OCI-M2 (cell line): Measurements from ENCODE around the gene CTNS.
A peak's percentile ranks its signal among the peaks of the same experiment; 100 is the strongest.

Source experiments
- DNase-seq: peaks from one replicate; lab custom pipeline; 2025; ENCODE audit not compliant: unreplicated experiment; lab: John Stamatoyannopoulos, UW

Gene CTNS

DNA sequence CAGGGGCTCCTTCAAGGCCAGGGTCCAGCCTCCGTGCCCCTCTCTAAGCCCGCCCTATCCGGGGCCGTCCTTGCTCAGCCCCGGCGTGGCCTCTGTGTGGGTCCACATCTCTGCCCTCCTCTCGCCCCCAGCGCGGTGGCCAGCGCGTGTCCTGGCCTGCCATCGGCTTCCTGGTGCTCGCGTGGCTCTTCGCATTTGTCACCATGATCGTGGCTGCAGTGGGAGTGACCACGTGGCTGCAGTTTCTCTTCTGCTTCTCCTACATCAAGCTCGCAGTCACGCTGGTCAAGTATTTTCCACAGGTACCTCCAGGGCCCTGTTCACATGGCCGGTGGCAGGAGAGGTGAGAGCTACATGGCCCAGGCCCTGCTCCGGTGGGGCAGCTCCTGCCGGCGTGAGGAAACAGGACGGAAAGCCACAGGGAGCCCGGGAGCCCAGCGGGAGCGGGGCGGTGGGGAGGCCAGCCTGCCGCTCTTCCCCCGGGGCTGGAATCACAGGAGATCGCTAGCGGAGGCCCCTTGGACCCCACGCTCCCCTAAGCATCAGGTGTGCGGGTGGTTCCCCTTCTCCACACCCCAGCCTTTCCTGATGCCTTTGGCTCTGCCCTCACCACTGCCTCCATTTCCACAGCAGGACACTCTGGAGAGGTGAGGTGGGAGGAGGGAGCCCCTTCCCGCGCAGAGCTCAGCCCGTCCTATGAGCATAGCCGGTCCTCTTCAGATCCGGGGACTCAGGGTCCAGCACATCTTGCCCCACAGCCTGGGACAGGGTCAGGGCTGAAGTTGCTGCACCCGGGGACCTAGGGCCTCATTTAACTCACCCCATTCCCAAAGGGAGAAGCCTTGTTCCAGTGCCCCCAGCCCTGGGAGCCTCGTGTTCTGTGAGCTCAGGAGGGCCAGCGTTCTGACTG lies 21.6 kb downstream of the CTNS start:
- DNase-seq, result no peak

DNA sequence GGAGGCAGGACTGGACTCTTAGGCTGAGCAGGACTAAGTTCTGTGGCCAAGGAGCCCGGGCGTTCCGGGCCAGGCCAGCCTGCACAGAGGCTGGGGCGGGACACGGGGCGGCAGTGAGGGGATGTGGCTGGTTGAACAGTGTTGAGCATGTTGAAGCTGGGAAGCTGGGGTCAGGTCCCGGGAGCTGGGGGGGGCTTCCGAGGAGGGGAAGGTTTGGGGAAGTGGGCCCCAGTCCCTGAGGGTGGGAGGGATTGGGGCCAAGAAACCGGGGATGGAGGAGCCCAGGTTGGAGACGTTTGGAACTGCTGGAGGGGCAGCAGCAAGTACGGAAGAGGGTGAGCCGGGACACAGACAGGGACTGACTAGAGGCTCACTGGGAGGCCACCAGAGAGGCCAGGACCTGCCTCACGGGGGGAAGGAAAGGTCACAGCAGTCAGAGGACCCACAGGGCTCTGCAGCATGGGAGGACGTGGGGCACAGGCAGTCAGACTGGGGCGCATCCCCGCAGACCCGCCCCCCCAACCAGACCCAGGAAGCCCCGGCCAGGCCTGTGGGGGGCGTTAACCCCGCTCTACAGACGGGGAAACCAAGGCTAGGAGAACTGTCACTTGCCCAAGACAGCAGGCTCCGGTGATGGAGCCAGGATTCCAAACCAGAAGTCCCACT lies 22.4 kb downstream of the CTNS start:
- no peak for DNase-seq

DNA sequence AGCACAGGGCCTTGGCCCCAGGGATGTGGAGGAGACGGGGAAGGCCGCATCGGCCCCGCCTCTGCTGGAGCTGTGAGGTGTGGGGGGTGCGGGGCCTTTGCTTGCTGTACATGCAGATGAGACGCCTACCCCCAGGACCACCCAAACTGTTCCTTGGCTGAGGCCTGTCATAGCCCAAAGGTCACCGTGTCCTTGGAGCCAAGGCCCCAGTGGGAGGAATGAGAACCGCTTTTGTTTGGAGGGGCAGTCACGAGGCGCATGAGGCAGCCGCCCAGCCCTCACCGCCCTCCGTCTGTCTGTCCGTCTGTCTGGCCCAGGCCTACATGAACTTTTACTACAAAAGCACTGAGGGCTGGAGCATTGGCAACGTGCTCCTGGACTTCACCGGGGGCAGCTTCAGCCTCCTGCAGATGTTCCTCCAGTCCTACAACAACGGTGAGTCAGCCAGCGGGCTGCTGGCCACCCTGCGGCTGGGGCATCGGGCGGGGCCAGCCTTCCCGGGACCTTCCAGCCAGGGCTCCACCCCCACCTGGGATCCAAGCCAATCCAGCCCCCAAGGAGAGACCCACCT lies 23.1 kb downstream of the CTNS start:
- no peak for DNase-seq

DNA sequence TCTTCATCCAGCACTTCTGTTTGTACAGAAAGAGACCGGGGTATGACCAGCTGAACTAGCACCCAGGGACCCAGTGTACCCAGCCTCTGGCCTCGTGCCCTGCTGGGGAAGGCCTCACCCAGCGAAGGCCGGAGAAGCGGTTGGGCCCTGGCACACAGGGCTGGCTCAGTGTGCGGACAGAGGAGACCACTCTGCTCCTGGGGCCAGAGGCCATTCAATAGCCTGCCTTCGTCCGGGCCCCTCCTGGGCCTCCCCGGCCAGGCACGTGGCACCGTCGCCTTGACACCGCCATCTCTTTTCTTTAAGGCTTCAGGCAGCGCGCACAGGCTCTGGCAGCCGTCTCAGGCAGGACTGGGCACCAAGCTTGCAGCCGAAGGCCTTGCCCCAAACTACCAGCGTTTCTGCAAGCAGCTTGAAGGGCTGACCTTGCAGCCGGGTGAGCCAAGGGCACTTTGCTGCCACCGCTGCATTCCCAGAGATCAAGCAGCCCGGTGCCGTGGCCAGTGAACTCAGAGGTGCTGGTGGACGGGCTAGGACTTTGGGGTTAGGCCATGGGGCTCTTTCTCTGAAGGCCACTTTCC lies 23.8 kb downstream of the CTNS start:
- DNase-seq, result no peak

DNA sequence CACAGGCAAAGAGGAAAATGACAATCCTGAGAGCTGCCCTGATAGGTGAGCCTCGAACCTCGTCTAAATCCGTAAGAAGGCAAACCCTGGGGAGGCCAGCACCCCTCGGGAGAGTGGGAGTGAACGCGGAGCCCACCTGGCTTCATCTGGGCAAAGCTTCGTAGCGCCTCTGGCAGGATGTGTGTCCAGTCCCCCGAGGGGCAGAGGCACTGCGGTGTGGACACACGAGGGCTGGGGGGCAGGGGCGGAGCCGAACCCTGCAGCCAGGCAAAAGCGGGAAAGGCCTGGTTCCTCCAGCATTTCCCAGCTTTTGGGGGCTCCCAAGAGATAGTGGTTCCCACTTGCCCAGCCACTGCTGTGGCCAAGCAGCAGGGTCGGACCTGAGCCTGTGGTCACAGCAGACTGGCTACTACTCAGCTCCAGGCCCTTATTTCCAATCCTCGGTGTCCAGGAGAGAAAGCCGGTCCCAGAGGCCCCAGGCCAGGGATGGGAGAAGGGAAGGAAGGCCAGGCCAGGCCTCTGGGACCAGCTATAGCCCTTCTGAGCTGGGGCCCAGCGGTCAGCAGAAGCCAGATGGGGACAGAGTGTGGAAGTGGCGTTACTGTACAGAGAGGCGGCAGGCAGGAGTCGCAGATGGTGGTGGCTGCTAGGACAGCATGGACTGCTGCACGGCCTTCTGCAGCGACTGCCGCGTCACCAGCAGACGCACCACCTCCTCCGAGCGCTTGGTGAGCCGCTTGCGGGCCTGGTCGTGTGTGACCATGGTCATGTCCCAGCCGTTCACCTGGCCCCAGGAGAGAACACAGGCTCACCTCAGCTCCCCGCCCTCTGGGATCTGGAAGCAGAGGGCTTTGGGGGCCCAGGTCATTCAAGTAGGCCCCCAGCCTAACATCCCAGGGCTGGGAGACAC lies 26.8 kb downstream of the CTNS start:
- no peak for DNase-seq

DNA sequence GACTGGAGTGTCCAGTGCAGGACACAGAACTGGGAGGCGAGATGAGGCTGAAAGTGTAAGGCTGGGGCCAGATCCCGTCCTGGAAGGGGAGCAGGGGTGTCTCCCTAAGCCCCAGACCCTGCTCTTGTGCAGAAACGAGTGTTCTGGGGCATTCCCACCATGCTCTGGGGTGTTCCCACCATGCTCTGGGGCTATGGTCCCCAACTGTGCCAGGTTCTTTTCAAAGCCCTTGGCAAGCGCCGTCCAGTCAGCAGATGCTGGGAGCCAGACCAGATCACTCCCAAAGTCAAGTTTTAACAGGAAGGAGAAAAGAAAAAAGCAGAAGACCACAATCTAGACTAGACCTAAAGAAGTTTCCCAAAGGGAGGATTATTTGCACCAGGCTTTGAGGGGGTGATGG lies 29.3 kb downstream of the CTNS start:
- DNase-seq, result no peak

DNA sequence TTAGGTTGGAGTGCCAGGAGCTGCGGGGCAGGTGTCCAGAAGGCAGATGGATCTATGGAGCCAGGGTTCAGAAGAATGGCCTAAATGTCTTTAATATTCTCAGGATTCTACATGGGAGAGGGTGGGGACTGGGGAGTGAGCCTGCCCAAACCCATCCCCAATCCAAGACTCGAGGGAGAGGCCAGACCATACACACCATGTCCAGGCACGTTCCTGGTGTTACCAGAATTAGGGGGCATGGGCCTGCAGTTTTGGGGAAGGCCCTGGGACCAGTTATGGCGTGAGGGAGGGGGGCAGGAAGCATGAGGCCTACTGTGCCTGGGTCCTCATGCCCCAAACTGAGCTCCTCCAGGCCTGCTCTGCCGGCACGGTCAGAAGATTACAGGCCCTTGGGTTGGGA lies 30.0 kb downstream of the CTNS start:
- DNase-seq, result no peak

DNA sequence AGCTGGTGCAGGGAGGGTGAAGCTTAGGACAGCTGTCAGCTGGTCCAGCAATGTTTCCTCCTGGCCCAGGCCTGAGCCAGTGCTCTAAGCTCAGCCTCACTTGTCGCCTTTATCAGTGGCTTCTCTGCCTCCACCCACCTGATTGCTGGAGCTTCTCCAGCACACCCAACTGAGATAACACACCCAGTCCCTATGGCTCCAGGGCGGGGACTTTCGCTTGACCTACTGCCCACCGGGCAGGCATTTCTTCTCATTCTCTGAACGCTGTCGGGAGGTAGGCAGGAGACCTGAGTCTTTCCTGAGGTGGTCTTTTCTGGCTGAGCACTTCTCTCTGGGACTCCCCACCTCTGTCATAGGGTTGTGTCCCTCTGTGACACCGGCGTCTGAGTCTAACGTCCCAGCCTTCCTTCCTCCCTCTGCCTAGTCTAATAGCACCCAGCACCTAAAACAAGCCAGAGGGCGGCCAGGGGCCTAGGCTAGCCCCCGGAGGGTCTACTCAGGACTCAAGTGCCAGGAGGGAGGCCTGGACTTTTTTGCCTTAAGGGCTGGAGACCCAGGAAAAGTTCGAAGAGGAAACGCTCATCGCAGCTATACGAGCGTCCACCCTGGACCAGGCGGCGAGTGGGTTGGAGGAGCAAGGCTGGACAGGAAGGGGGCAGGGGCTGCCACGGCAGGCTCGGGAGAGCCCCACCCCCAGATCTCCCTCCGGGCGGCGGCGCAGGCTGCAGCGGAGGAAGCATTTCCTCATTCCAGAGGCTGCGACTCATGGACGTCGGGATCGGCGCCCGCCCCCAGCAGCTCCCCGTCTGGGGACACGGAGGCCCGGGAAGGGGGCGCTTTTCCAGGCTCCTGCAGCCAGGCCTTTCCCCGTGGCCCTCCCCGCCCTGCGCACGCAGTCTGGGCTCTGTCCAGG lies 31.1 kb downstream of the CTNS start:
- peak; percentile 17 for DNase-seq

DNA sequence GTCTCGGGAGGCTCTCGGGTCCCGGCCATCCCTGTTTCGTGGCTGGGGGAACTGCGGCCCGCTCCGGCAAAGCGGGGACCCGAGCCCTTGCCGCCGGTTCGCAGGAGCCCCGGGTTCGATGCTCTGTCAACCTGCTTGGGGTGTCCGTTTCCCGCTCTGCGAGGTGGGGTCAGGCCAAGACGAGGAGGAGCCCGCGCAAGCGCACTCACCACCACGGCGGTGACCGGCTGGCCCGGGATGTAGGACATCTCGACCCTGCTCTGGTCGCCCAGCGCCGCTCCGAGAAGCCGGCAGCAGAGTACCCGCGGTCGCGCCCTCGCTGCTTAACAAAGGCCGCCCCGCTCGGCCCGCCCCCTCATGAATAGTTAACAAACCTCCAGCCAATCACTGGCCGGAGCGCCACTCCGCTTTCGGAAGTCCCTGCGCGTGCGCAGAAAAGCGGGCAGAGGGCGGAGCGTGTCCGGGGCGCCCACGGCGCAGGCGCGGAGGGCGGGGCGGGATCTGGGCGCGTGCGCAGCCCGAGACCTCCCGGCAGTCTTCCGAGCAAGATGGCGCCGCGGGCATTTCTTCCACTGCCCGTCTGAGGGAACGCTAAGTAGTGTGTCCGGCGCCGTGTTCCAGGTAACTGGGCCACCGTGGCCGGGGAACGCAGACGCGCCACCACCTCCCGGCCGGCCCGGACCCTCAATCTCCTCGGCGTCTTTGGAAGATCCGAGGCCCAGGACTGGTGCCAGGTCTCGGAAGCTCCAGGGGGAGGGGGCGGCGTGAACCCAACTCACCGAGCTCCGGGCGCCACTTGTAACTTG lies 31.9 kb downstream of the CTNS start, which contains the start of the genes EMC6 and TAX1BP3:
EMC6 (plus strand) TSS at position 534 of the 806 bp plus-strand sequence. CDS start 335 bp downstream, outside the sequence.
TAX1BP3 (minus strand) TSS at position 300 of the 806 bp plus-strand sequence; CDS start at position 248, 52 bp downstream.
- peak; percentile 34 for DNase-seq

DNA sequence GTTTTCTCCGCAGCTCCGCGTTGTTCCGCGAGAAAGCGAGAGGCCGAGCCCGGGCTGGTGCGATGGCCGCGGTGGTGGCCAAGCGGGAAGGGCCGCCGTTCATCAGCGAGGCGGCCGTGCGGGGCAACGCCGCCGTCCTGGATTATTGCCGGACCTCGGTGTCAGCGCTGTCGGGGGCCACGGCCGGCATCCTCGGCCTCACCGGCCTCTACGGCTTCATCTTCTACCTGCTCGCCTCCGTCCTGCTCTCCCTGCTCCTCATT lies 32.5 kb downstream of the CTNS start:
- DNase-seq, result no peak

DNA sequence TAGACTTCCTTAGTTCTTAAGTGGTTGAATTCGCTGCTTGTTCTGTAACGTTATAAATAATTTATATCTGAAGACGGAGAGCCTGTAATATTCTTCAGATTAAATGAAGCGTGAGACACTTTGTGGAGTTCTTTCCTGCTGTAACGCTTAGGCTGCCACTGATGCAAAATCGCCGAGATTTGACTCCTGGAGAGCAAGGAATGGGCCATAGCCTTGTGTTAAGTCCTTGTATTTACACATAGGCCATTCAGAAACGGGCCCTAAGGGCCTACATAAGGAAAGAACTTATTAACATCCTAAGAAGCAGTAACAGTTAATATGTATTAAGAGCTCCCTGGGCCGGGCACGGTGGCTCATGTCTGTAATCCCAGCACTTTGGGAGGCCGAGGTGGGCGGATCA lies 33.0 kb downstream of the CTNS start:
- DNase-seq, result no peak

DNA sequence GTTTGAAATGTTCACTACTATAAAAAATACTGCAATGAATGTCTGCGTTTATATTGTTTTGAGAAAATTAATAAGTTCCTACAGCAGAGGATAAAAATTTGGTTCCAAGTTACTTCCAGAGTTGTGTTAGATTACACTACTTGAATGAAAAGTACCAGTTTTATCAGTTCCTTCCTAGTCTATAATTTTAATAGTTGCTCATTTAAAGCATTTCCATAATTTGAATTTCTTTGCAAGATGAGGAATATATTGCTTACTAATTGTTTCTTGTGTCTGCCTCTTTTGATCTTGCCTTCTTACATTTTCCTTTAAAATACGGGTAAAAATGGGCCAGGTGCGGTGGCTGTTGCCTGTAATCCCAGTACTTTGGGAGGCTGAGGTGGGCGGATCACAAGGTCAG lies 36.0 kb downstream of the CTNS start:
- no peak for DNase-seq

DNA sequence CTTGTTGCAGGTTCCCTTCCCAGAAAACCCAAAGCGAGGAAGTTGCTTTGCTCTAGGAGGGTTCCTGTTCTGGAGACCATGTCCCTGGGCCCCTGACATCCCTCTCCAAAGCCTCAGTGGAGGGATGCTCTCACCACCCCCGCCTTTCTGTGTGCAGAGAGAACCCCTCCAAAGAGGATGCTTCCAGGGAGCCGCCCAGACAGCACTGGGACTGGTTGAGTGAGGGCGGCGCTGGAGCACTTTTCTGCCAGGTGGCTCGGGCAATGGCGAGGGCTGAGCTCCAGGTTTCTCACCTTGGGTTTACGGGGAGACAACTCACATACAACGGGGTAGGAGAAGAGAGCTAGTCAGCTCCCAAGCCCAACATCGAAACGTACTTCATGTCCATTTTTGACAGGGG lies 39.3 kb downstream of the CTNS start:
- DNase-seq, result no peak

DNA sequence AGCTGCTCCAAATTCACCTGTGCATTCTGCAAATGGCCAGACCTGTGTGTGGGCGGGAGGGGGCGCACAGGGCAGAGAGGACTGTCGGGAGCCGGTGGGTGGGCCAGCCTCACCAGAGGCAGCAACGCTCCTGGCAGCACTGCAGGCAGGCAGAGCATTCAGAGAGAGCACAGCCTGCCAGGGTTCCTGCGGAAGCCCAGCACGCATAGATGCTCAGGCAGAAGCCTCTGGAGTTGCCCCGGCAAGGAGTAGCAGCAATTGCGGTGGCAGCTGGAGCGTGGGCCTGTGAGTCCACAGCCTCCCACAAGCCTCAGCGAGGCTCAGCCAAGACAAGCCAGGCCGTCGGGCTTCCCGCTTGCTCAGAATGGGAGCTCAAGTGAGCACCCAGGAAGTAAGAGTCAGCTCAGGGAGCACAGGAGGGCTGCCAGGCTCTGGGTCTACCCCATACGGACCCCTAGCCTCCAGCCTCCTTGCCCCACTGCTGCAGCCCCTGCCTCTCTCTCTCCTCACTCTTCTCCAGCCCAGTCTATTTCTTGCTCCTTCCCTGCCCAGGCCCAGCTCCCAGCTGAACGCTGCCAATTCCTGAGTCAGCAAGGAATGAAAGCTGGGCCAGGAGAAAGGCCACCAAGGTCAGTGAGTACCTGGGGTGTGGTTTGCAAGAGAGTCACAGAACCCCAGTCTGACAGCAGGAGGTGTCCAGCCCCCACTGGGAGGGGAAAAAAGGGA lies 41.7 kb downstream of the CTNS start:
- no peak for DNase-seq

DNA sequence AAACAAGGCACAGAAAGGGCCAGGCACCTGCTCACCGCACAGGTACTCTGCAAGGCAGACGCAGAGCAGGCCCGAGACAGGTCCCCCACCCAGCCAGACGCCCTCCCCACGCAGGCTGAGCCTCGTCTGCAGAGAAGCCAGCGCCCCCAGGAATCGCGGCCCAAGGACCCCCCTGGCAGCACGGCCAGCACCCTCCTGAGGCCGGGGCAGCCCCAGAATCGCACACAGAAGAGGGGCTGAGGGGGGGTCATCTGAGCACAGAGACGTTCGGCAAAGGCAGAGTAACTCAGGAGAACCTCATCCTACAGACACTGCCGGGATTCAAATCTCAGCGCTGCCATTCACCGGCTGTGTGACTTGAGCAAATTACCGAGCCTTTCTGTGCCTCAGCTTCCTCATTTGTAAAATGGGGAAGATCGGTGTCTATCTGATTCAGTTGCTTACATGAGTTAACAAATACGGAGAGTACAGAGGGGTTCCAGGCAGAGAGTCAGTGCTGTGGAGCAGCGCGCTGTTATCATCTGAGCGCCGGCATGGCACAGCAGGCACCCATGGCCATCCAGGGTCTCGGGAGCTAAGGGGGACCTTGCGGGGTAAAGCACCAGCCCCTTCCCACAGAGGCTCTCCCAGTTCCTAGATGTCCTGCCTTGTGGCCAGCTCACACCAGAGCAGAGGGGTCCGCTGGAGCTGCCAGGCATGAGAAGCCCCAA lies 42.4 kb downstream of the CTNS start:
- DNase-seq, result no peak

DNA sequence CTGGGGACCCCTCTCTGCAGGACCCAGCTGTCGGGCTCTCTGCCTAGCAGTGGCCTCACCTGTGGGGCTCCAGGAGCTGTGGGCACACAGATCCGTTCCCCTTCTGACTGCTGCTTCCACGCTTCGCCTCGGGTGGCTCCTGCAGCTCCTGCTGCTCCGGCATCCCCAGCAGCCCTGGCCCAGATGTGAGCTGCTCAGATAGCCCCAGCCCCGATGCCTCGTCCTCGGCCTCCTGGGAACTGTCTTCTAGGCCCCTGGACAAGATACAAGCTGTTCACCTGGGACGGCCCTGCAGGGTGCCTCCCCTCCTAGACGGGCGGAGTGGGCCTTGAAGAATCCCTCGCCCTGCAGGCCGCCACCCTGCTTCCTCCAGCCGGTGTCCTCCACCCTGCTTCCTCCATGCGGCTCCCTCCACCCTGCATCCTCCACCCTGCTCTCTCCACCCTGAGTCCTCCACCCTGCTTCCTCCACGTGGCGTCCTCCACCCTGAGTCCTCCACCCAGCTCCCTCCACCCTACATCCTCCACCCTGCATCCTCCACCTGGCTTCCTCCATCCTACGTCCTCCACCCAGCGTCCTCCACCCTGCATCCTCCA lies 43.1 kb downstream of the CTNS start:
- DNase-seq, result no peak

DNA sequence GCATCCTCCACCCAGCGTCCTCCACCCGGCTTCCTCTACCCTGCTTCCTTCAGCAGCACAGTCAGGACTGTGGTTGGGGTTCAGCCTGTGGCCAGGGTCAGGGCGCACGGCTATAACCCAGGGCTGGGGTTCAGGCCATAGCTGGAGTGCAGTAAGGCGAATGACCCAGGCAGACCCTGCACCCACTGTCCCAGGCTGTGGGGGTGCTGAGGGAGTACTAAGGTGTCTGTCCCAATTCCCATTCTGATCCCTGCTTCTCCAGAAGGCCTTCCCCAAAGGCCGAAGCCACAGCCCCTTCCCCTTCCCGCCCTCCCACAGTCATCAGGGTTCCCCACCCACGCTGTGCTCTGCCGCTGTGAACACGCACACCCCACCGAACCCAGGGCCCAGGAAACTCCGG lies 44.5 kb downstream of the CTNS start:
- DNase-seq, result no peak
